Natural killer cell treated with Interleukin-12 subunit alpha and Interleukin-12 subunit beta and Interleukin-15 and Interleukin-18, amount 100 ng/mL, for 72 hours (primary cell): Measurements from ENCODE around the gene HAUS8. TPM values are rescaled to one million over a fixed set of nuclear protein-coding genes. Genes with fewer than 3 reads are reported as not detected.

Experiments
- ATAC-seq, 2 donors: fragments of 150-1000 bp; cut with Tn5 transposase in 1 of 2; sonication (Bioruptor Pico), chemical (Tn5 transposase) in 1 of 2; 2 replicates each; pipeline ENCODE4 v1.10.0; 2021
- DNase-seq: peaks from one replicate; pipeline ENCODE4 v3.0.0; 2022; ENCODE audit warnings: low spot score
- H3K27ac Mint-ChIP-seq, 2 donors: 1 replicate in 1 of 2; 2 replicates in 1 of 2; pipeline ENCODE4 v1.8.0; 2022; ENCODE audit warnings: mixed read lengths in 2 of 2, mild to moderate bottlenecking in 1 of 2, moderate library complexity in 1 of 2
- H3K27me3 Mint-ChIP-seq, 2 donors: 1 replicate in 1 of 2; 2 replicates in 1 of 2; pipeline ENCODE4 v1.8.0; 2022; ENCODE audit warnings: mixed read lengths in 2 of 2
- H3K36me3 Mint-ChIP-seq: one replicate; pipeline ENCODE4 v1.8.0; 2022; ENCODE audit warnings: mixed read lengths
- H3K4me1 Mint-ChIP-seq, 2 donors: 1 replicate in 1 of 2; 2 replicates in 1 of 2; pipeline ENCODE4 v1.8.0; 2022; ENCODE audit warnings: low read depth in 2 of 2, mixed read lengths in 2 of 2, mild to moderate bottlenecking in 1 of 2
- H3K4me3 Mint-ChIP-seq: one replicate; pipeline ENCODE4 v1.8.0; 2022; ENCODE audit warnings: mixed read lengths
- H3K9me3 Mint-ChIP-seq: 2 replicates; pipeline ENCODE4 v1.8.0; 2022; ENCODE audit warnings: mixed read lengths
- total RNA-seq, 2 donors: library from RNA; stranded (reverse); gene quantifications; one replicate each; pipeline ENCODE4 v1.2.3, GENCODE V29; 2022

HAUS8 gene
- total RNA-seq, 2 donors from 2014 or later: 25.6 to 46.1 TPM

DNA sequence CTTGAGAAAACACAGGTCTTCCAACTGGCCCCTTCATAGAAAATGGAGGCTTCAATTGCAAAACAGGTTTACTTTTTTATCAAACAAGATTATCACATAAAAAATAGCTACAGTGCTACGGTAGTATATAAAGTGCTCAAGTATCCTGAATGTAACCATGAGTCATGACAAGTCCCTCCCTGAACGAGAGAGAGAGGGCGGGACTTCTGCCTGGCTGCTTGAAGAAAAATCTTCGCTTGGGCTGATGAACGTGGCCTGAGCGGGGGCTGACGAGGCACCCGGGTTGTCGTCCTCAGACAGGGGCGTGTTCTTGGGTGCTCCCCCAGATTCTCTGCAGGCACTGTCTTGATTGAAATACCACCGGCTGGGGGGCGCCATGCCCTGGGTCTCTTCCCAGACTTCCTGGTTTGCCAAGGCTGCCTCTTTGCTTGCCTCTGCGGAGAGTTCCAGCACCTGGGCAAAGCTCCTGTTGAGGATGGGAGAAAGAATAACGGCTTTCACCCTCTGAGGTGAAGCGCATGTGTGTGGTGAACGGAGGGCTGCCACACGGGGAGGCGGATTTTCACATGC is 25.5 kb downstream of the HAUS8 start:
- H3K4me3 Mint-ChIP-seq: no peak overlapping the region
- no peaks in the 10 kb centered on the region for H3K27me3 Mint-ChIP-seq
- H3K9me3 Mint-ChIP-seq: no peaks in the 10 kb centered on the region
- no peak for DNase-seq
- ATAC-seq: no peak
- H3K27ac Mint-ChIP-seq: no peak overlapping the region
- no peaks in the 10 kb centered on the region for H3K4me1 Mint-ChIP-seq
- peaks cover 6% of the 10 kb centered on the region for H3K36me3 Mint-ChIP-seq

DNA sequence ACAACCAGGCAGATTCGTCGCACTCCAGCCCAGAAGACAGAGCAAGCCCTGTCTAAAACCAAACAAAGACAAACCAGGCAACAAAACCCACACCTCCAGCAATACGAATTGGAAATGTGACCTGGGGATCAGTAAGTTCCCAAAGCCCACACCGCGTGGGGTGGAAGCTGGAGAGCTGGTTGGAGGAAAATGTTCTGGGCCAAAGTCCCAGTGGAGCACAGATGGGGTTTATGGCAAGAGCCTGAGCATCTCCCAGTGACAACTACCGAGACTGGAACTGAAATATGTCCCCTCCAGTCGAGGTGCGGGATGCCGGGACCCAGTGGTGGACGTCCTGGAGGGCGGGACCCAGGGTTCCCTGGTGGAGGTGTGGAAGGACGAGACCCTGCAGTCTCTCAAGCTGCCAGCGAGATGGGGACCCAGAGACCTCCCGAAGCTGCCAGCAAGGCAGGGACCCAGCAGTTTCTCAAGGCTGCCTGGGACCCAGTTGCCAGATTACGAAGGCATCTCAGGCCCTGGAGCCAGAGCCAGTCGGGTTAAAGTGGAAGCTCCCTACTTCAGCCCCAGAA is 26.3 kb downstream of the HAUS8 start:
- no peak overlapping the region for H3K4me3 Mint-ChIP-seq
- H3K36me3 Mint-ChIP-seq: peaks cover 6% of the 10 kb centered on the region
- no peak for DNase-seq
- ATAC-seq: no peak
- H3K9me3 Mint-ChIP-seq: no peaks in the 10 kb centered on the region
- no peaks in the 10 kb centered on the region for H3K27me3 Mint-ChIP-seq
- H3K27ac Mint-ChIP-seq: no peak overlapping the region
- no peaks in the 10 kb centered on the region for H3K4me1 Mint-ChIP-seq

DNA sequence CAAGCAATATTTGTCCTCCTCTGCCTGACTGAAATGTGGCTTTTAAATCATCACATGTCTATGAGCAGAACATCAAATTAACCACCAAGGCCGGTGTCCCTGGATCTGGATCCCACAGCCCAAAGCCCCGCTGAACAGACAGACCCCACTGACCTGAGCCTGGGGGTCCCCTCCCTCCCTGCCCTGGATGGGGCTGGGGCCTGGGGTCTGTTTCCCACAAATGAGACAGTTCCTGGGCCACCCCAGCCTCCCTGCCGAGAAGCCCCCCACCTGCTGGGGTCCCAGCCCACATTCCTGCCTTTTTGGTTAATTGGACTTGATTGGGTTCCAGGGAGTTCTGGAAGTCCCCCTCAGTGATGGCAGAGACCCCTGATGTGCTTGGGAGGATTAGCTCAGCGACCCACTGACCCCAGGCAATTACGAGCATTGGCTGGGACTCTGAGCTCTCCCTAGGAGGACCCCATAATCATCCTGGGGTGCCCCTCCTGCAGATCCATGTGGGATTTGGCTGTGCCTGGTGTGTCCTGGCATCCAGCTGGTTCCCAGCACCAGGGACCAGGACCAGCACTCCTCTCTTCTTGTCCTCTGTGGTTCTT is 29.2 kb downstream of the HAUS8 start:
- no peak for DNase-seq
- no peaks in the 10 kb centered on the region for H3K4me1 Mint-ChIP-seq
- ATAC-seq: no peak
- H3K36me3 Mint-ChIP-seq: peaks cover 2% of the 10 kb centered on the region
- no peak overlapping the region for H3K27ac Mint-ChIP-seq
- H3K9me3 Mint-ChIP-seq: no peaks in the 10 kb centered on the region
- peaks cover 1 to 6% of the 10 kb centered on the region in 2 donors for H3K27me3 Mint-ChIP-seq
- H3K4me3 Mint-ChIP-seq: no peak overlapping the region

DNA sequence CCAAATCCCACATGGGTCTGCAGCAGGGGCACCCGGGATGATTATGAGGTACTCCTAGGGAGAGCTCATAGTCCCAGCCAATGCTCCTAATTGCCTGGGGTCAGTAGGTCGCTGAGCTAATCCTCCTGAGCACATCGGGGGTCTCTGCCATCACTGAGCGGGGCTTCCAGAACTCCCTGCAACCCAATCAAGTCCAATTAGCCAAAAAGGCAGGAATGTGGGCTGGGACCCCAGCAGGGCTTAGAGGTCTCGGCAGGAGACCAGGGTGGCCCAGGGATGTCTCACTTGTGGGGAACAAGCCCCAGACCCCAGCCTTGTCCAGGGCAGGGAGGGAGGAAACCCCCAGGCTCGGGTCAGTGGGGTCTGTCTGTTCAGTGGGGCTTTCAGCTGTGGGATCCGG is 31.5 kb downstream of the HAUS8 start:
- Mint-ChIP-seq H3K27ac (no peak overlapping the region), H3K36me3 (no peaks in the 10 kb centered on the region), H3K9me3 (no peaks in the 10 kb centered on the region), H3K4me1 (no peaks in the 10 kb centered on the region), H3K4me3 (no peak overlapping the region), H3K27me3 (peaks cover 7 to 13% of the 10 kb centered on the region in 2 donors)
- DNase-seq (no peak), ATAC-seq (no peak)

DNA sequence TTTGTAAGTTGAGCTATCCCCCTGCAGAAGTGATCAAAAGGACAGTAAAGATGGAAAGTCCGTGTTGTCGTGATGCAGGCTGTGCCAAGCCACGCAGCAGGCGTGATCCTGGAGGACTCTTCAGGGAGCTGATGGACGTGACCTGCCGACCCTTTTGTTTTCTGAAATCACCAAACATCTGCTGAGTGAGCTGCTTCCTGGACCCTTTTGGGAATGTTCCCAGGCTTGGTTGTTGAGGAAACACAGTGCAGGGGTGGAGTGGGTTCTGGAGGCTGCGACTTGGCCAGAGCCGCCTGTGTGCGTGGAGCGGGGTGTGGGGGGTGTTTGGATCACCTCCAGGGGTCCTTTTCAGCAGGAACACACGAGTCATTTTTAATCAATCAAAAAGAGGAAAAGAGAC is 33.3 kb downstream of the HAUS8 start:
- no peak for DNase-seq
- Mint-ChIP-seq H3K4me1 (no peaks in the 10 kb centered on the region), H3K36me3 (no peaks in the 10 kb centered on the region), H3K4me3 (no peak overlapping the region), H3K27me3 (peaks cover 7 to 13% of the 10 kb centered on the region in 2 donors), H3K9me3 (no peaks in the 10 kb centered on the region), H3K27ac (no peak overlapping the region)
- ATAC-seq: no peak

DNA sequence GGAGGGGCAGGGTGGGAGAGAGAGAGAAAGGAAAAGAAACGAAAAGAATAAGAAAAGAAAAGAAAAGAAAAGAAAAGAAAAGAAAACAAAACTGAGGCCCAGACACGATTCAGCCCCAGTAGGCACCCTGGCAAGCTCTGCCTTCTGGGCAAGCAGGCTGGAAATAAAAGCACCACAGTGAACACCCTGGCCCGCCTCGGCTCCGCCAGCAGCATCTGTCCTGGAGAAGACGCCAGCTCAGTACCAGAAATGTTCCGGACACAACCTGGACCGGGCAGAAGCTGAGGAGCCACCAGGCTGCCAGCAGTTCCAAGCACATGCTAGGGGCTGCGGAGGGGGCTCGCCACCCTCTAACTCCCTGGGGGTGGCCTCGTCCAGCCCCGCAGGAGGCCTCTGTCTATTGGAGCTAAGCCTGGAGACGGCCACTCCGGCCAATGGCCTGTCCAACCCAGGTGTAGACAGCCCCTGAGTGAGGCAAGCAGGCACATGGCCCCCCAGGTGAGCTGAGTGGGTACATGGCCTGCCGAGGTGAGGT is 37.2 kb downstream of the HAUS8 start:
- DNase-seq: no peak
- Mint-ChIP-seq H3K4me3 (no peak overlapping the region), H3K36me3 (no peaks in the 10 kb centered on the region), H3K27ac (peak overlapping the region in 1 of 2 donors; percentile 60), H3K27me3 (peaks cover 7 to 15% of the 10 kb centered on the region in 2 donors), H3K4me1 (no peaks in the 10 kb centered on the region), H3K9me3 (no peaks in the 10 kb centered on the region)
- peak in 1 of 2 donors; percentile 11 for ATAC-seq

DNA sequence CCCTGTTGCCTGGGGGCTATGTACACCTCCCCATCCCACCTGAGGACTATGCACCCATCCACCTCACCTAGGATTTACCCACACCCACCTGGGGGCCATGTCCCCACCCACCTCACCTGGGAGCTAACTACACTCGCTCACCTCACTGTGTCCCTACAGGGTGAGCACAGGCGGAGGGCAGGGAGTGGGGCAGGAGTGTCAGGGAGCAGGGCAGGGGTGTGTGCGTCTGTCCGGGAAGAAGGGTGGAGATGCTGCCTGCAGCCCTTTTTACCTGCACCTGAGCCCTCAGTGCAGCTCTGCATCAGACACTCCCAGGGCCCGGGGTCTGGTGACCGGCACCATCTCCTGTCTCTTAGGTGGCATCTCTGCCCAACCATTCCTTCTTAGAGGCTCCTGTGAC is 38.1 kb downstream of the HAUS8 start:
- ATAC-seq (no peak), DNase-seq (no peak)
- H3K27me3 Mint-ChIP-seq: peaks cover 11 to 20% of the 10 kb centered on the region in 2 donors
- H3K36me3 Mint-ChIP-seq: no peaks in the 10 kb centered on the region
- H3K4me1 Mint-ChIP-seq: no peaks in the 10 kb centered on the region
- H3K27ac Mint-ChIP-seq: no peak overlapping the region
- H3K4me3 Mint-ChIP-seq: no peak overlapping the region
- H3K9me3 Mint-ChIP-seq: no peaks in the 10 kb centered on the region

DNA sequence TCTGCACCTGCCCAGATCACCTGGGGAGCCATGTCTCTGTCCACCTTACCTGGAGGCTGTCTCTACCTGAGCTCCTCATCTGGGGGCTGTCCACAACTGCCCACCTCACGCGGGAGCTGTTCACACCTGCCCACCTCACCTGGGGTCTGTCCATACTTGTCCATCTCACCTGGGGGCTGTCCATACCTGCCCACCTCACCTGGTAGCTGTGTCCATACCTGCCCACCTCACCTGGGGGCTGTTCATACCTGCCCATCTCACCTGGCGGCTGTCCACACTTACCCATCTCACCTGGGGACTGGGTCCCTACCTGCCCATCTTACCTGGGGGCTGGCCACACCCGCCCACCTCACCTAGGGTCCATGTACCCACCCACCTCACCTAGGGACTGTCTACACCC is 38.6 kb downstream of the HAUS8 start:
- Mint-ChIP-seq H3K9me3 (no peaks in the 10 kb centered on the region), H3K4me3 (no peak overlapping the region), H3K27me3 (peaks cover 11 to 16% of the 10 kb centered on the region in 2 donors), H3K27ac (no peak overlapping the region), H3K4me1 (no peaks in the 10 kb centered on the region), H3K36me3 (no peaks in the 10 kb centered on the region)
- peak in 1 of 2 donors; percentile 10 for ATAC-seq
- DNase-seq: no peak

DNA sequence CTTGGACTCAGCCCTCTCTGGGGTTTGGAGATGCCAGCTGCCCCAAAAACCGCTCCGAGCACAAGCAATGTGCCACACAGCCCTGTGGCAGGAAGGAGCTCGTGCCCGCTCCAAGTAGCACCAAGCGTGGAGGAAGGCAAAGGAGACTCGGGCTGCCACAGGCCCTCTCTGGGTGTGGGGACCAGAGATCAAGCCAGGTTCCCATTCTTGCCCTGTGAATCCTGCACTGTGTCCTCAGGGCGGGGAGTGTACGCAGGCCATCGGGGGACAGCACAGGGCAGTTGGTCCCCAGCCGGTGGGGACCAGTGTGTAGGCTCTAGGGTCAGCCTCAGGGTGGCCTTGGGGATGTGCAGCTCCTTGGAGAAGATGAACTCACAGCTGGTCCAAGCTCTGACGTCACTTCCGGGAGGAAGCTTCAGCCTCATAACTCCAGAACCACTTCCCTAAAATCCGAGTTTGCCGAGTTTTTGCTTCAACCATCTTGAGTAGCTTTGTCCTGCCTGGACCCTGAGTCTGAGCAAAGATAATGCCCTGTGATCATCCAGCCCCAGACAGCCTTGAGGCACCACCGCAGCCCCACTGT is 39.3 kb downstream of the HAUS8 start:
- DNase-seq (no peak), ATAC-seq (no peak)
- H3K36me3 Mint-ChIP-seq: no peaks in the 10 kb centered on the region
- peaks cover 9 to 14% of the 10 kb centered on the region in 2 donors for H3K27me3 Mint-ChIP-seq
- H3K9me3 Mint-ChIP-seq: no peaks in the 10 kb centered on the region
- no peaks in the 10 kb centered on the region for H3K4me1 Mint-ChIP-seq
- H3K4me3 Mint-ChIP-seq: no peak overlapping the region
- no peak overlapping the region for H3K27ac Mint-ChIP-seq

DNA sequence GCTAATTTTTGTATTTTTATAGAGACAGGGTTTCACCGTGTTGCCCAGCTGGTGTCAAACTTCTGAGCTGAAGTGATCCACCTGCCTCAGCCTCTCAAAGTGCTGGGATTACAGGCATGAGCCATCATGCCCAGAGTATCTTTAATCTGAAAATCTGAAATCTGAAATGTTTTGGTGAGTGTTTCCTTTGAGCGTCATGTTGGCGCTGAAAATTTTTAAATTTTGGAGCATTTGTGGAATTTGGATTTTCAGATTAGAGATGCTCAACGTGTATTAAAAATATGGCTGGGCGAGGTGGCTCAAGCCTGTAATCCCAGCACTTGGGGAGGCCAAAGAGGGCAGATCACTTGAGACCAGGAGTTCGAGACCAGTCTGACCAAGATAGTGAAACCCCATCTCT is 43.5 kb downstream of the HAUS8 start:
- Mint-ChIP-seq H3K27ac (no peak overlapping the region), H3K27me3 (peaks cover 15 to 31% of the 10 kb centered on the region in 2 donors), H3K4me1 (no peaks in the 10 kb centered on the region), H3K9me3 (no peaks in the 10 kb centered on the region), H3K36me3 (no peaks in the 10 kb centered on the region), H3K4me3 (no peak overlapping the region)
- DNase-seq (no peak), ATAC-seq (no peak)

DNA sequence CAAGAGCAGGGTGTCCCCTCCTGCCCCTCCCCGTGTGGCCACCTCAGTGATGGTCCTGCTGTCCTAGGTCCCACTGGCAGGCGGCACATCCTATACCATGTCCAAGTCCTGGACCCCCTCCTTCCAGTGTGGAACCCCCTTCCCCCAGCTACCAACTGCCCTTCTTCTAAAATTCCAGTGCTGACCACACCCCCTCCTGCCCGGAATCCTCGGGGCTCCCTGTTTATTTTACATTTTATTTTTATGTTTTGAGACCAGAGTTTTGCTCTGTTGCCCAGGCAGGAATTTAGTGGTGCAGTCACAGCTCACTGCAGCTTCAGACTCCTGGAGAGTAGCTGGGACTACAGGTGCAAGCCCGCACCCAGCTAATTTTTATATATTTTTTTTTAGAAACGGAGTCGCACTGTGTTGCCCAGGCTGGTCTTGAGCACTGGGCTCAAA is 47.7 kb downstream of the HAUS8 start:
- Mint-ChIP-seq H3K27me3 (peaks cover 31 to 51% of the 10 kb centered on the region in 2 donors), H3K4me3 (no peak overlapping the region)

DNA sequence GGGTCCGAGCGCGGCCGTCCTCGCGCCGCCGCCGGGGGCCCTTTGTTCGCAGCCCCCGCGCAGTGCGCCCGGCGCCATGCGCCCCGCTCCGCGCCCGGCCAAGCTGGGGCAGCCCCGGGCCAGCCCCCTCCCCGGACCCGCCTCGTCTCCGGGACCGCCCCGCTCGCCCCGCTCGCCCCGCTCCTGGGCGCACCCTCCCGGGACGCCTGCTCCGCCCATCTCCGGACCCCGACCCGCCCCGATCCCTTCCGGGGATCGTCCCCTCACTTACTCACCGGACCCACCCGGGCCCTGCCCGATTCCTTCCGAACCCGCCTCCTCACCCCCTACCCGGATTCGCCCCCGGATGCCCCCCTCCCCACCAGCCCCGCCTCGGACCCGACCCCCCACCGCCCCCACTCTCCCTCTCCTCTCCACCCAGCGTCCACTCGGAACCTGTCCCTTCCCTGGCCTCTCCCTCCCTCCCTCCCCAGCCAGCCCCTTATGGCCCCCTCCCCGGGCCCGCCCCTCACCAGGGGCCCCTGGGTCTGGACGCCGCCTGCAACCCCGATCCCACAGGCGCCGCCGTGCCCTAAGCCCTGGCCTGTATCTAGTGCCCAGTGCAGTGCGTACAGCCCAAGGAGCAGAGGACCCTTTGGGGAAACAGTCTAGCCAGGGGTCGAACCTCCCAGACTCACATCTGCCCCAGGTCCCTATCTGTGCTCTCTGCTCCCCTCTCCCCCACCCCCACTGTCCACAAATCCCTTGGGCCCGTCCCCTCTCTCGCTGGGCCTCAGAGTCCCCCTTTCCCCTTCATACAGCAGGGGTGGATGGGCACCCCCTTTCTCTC is 48.3 kb downstream of the HAUS8 start, which contains the start of gene CPAMD8:
Gene CPAMD8, minus strand, starts transcription at position 105 of the 829 bp plus-strand sequence. CDS start 168 bp downstream, outside the sequence.
- ATAC-seq (peak in 1 of 2 donors; percentile 57), DNase-seq (no peak)
- H3K27me3 Mint-ChIP-seq: peaks cover 28 to 48% of the 10 kb centered on the region in 2 donors
- H3K36me3 Mint-ChIP-seq: peaks cover 5% of the 10 kb centered on the region
- H3K4me1 Mint-ChIP-seq: peaks cover 5 to 8% of the 10 kb centered on the region in 2 donors
- H3K27ac Mint-ChIP-seq: no peak within 1 kb of the TSS
- no peaks in the 10 kb centered on the region for H3K9me3 Mint-ChIP-seq
- no peak within 1 kb of the TSS for H3K4me3 Mint-ChIP-seq

More for the DNA sequence above, 47.7 kb downstream of the HAUS8 start:
- Mint-ChIP-seq H3K4me1 (peaks cover 5 to 8% of the 10 kb centered on the region in 2 donors), H3K27ac (no peak overlapping the region), H3K36me3 (peaks cover 5% of the 10 kb centered on the region), H3K9me3 (no peaks in the 10 kb centered on the region)
- ATAC-seq (no peak), DNase-seq (no peak)

DNA sequence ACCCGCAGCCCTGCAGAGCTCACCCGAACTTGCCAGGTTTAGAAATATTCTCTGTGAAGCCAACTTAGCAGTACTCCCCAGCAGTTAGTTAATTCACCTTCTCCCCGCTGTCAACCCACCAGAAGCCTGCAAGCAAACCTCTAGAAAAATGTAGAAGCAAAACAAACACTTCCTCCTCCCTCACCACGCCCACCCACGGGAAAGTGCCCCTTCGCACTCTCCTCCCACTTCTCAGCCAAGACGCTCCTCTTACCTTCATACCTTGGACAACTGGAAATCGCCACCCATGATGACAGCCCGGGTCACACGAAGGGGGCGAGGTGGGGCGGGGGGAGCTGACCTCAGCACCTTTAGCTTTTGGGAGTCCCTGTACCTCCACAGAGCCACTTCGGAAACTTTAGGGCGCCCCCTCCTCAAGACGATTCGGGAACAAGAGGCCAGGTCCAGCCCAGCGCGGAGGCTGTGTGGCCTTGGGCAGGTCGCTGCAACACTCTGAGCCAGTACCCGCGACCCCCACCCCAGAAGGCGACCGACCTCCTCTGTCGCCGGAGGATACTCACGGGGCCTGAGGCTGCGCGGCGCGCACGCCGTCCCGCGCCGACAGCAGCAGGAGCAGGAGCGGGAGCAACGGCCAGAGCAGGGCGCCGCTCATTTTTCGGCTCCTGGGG is 49.1 kb downstream of the HAUS8 start:
- no peak for DNase-seq
- Mint-ChIP-seq H3K4me3 (no peak overlapping the region), H3K36me3 (peaks cover 5% of the 10 kb centered on the region), H3K27ac (no peak overlapping the region), H3K27me3 (peaks cover 28 to 48% of the 10 kb centered on the region in 2 donors), H3K4me1 (peaks cover 5 to 8% of the 10 kb centered on the region in 2 donors), H3K9me3 (no peaks in the 10 kb centered on the region)
- ATAC-seq: peak in 1 of 2 donors; percentile 11
